ENCODE measurements around the gene CYP21A2.
"Not testable (repeated sequence)": the region's sequence is repeated elsewhere in the genome, so short reads cannot be mapped to it uniquely, and the experiment has no call there.

CYP21A2 gene

GRCh38 chr6:32043589-32044380 lies 5.6 kb downstream of the CYP21A2 start:
- H2AFZ ChIP-seq (ENCODE audit: low read depth); H3K4me2 ChIP-seq; H3K27ac ChIP-seq; H3K9ac ChIP-seq; H3K4me3 ChIP-seq (IDR thresholded peaks at IDR 0.05; ENCODE audit: insufficient read depth, low read depth, low read length); H3K36me3 ChIP-seq (ENCODE audit: insufficient read depth); H4K20me1 ChIP-seq (ENCODE audit: insufficient read depth); H3K79me2 ChIP-seq (ENCODE audit: insufficient read depth, low read depth); H3K4me1 ChIP-seq (ENCODE audit: low read depth, poor library complexity, severe bottlenecking): not testable (repeated sequence)
- peaks cover 19% of the 10 kb centered on the region; the same call in 1 of the 2 replicates for H3K27me3 ChIP-seq (ENCODE audit: insufficient read depth, low read depth)

GRCh38 chr6:32044916-32045315 lies 6.7 kb downstream of the CYP21A2 start:
- H3K9ac ChIP-seq; H3K4me3 ChIP-seq (IDR thresholded peaks at IDR 0.05; ENCODE audit: insufficient read depth, low read depth, low read length); H3K4me1 ChIP-seq (ENCODE audit: low read depth, poor library complexity, severe bottlenecking); H3K79me2 ChIP-seq (ENCODE audit: insufficient read depth, low read depth); H3K36me3 ChIP-seq (ENCODE audit: insufficient read depth); H3K4me2 ChIP-seq; H3K27ac ChIP-seq; H2AFZ ChIP-seq (ENCODE audit: low read depth); H4K20me1 ChIP-seq (ENCODE audit: insufficient read depth): not testable (repeated sequence)
- peaks cover 29% of the 10 kb centered on the region; the same call in 1 of the 2 replicates for H3K27me3 ChIP-seq (ENCODE audit: insufficient read depth, low read depth)

GRCh38 chr6:32045811-32046449 lies 7.7 kb downstream of the CYP21A2 start:
- Histone ChIP-seq H3K27me3 (ENCODE audit: insufficient read depth, low read depth) (peaks cover 34% of the 10 kb centered on the region), H4K20me1 (ENCODE audit: insufficient read depth) (no peaks in the 10 kb centered on the region), H2AFZ (ENCODE audit: low read depth) (no peak overlapping the region), H3K27ac (no peak overlapping the region), H3K9ac (no peak overlapping the region), H3K4me1 (ENCODE audit: low read depth, poor library complexity, severe bottlenecking) (no peaks in the 10 kb centered on the region), H3K4me3 (IDR thresholded peaks at IDR 0.05; ENCODE audit: insufficient read depth, low read depth, low read length) (no peak overlapping the region), H3K4me2 (no peak overlapping the region), H3K79me2 (ENCODE audit: insufficient read depth, low read depth) (no peaks in the 10 kb centered on the region), H3K36me3 (ENCODE audit: insufficient read depth) (no peaks in the 10 kb centered on the region)
- no peak for TF ChIP-seq CTCF (conservative IDR thresholded peaks at IDR 0.05; ENCODE audit: low read depth, low read length)

GRCh38 chr6:32046450-32047083 lies 8.4 kb downstream of the CYP21A2 start:
- TF ChIP-seq CTCF (conservative IDR thresholded peaks at IDR 0.05; ENCODE audit: low read depth, low read length): no peak
- Histone ChIP-seq H3K9ac (no peak overlapping the region), H3K36me3 (ENCODE audit: insufficient read depth) (no peaks in the 10 kb centered on the region), H3K4me3 (IDR thresholded peaks at IDR 0.05; ENCODE audit: insufficient read depth, low read depth, low read length) (no peak overlapping the region), H2AFZ (ENCODE audit: low read depth) (no peak overlapping the region), H3K4me2 (no peak overlapping the region), H3K79me2 (ENCODE audit: insufficient read depth, low read depth) (no peaks in the 10 kb centered on the region), H3K27ac (no peak overlapping the region), H3K4me1 (ENCODE audit: low read depth, poor library complexity, severe bottlenecking) (no peaks in the 10 kb centered on the region), H4K20me1 (ENCODE audit: insufficient read depth) (no peaks in the 10 kb centered on the region), H3K27me3 (ENCODE audit: insufficient read depth, low read depth) (peaks cover 41% of the 10 kb centered on the region)

GRCh38 chr6:32047084-32047478 lies 8.9 kb downstream of the CYP21A2 start:
- Histone ChIP-seq H3K27ac (no peak overlapping the region), H3K4me2 (no peak overlapping the region), H3K79me2 (ENCODE audit: insufficient read depth, low read depth) (no peaks in the 10 kb centered on the region), H3K27me3 (ENCODE audit: insufficient read depth, low read depth) (peaks cover 46% of the 10 kb centered on the region), H3K4me3 (IDR thresholded peaks at IDR 0.05; ENCODE audit: insufficient read depth, low read depth, low read length) (no peak overlapping the region), H4K20me1 (ENCODE audit: insufficient read depth) (no peaks in the 10 kb centered on the region), H3K4me1 (ENCODE audit: low read depth, poor library complexity, severe bottlenecking) (no peaks in the 10 kb centered on the region), H3K36me3 (ENCODE audit: insufficient read depth) (no peaks in the 10 kb centered on the region), H3K9ac (no peak overlapping the region), H2AFZ (ENCODE audit: low read depth) (no peak overlapping the region)
- no peak for TF ChIP-seq CTCF (conservative IDR thresholded peaks at IDR 0.05; ENCODE audit: low read depth, low read length)
